ENCODE data around the gene ELOVL6.

DNA sequence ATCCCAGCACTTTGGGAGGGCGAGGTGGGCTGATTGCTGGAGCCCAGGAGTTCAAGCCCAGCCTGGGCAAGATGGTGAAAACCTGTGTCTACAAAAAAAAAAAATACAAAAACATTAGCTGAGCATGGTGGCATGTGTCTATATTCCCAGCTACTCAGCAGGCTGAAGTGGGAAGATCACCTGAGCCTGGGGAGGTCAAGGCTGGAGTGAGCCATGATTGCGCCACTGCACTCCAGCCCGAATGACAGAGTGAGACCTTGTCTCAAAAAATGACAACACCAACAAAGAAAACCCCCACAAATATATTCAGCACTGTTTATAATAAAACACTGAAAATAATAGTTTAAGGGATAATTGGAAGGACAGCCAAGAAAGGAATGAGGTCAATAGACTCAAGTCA, 3.6 kb upstream of the ELOVL6 start:
- TF ChIP-seq, protein P1, sequence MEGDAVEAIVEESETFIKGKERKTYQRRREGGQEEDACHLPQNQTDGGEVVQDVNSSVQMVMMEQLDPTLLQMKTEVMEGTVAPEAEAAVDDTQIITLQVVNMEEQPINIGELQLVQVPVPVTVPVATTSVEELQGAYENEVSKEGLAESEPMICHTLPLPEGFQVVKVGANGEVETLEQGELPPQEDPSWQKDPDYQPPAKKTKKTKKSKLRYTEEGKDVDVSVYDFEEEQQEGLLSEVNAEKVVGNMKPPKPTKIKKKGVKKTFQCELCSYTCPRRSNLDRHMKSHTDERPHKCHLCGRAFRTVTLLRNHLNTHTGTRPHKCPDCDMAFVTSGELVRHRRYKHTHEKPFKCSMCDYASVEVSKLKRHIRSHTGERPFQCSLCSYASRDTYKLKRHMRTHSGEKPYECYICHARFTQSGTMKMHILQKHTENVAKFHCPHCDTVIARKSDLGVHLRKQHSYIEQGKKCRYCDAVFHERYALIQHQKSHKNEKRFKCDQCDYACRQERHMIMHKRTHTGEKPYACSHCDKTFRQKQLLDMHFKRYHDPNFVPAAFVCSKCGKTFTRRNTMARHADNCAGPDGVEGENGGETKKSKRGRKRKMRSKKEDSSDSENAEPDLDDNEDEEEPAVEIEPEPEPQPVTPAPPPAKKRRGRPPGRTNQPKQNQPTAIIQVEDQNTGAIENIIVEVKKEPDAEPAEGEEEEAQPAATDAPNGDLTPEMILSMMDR (IDR thresholded peaks at IDR 0.05): no peak
- no peak for TF ChIP-seq POLR2A (IDR thresholded peaks at IDR 0.05)

All from prostate gland (tissue), 2 donors.